HG03439 (cell line): ENCODE results near the gene RSPH6A.

Experiments used
- ATAC-seq: cut with Tn5 transposase; IDR thresholded peaks from one replicate; pipeline ENCODE4 v1.9.1; 2021; ENCODE audit warnings: mild to moderate bottlenecking, moderate library complexity; ENCODE audit not compliant: unreplicated experiment

RSPH6A gene

DNA sequence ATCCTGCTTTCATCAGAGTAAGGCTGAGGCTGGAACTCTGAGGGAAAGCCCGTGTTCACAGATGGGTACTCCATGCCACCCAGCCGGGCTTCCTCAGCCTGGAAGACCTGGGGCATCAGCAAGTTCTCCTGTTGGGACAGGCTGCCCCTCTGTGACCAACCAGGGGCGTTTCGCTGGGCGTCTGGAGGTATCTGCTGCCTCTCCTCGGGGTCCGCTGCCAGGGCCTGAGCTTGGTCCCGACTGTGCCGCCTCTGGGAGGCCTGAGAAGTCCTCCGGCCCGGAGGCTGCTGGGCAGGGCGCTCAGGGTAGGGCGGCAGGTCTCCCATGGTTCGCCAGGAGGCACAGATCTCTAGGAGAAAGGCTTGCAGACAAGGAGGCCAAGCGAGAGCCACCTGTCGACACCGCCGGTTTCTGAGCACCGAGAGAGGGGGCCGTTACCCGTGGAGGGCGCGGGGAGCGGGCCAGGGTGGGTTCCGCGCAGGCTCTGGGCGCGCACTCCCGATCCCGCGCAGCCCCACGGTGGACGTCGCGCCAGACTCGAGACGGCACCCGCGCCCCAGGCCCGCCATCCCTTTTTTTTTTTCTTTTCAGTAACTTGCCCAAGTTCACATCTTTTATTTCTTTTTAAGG, at the start of gene RSPH6A:
Gene RSPH6A, minus strand, starts transcription at position 458 of the 630 bp plus-strand sequence. Its CDS starts 132 bp downstream, at position 326.
- no peak for ATAC-seq

DNA sequence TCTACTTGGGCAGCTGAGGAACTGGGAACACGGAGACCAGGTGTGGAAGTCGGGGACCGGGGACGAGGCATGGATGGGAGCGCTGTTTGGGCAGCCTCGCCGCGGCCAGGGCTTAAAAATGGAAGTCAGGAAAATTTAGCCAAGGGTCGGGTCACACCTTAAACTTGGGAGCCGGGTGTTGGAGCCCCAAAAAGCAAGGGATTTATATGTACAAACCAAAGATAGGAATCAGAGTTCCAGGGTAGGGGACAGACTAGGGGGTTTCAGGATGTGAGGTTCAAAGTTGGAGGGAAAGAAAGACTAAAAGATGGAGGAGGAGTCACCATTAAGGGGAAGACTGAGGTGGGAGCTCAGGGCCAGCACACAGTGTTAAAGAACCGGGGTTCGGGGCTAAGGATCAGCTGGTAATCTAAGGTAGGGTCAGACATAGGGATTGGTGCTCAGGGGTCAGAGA, 49.5 kb upstream of the RSPH6A start:
- ATAC-seq: no peak

DNA sequence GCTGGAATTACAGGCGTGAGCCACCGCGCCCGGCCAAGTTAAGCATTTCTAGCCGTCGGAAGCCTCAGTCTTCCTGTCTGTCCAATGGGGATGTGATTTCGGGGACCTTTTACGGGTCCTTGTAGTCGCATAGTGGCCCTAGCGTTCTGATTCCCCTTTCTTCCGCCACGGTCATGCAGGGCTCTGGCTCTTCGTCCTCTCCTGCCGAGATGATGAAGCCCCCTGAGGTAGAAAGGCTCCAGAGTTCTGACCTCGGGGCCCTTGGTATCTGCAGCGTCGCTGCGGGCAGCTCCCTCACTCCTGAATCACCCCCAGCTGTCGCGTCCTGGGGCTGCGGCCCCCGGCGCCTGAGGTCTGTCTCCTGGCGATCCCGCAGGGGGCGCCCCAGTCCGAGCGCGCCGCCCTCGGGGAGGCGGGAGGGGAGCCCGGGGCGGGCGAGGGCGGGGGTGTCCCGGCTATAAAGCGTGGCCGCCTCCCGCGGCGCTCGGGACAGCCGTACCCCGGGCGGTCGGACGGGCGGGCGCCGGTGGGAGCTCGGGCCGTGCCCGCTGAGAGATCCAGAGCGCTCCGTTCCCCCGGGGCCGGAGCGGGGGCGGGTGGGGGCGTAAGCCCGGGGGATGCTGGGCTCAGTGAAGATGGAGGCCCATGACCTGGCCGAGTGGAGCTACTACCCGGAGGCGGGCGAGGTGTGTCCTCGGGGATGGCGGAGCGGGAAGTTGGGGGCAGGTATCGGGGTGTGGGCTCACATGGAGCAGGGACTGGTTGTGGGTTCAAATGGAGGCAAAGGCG, 48.9 kb upstream of the RSPH6A start, which contains the start of gene FOXA3:
Gene FOXA3, plus strand, starts transcription at position 487 of the 789 bp plus-strand sequence. Its CDS starts 131 bp downstream, at position 618.
- no peak for ATAC-seq

DNA sequence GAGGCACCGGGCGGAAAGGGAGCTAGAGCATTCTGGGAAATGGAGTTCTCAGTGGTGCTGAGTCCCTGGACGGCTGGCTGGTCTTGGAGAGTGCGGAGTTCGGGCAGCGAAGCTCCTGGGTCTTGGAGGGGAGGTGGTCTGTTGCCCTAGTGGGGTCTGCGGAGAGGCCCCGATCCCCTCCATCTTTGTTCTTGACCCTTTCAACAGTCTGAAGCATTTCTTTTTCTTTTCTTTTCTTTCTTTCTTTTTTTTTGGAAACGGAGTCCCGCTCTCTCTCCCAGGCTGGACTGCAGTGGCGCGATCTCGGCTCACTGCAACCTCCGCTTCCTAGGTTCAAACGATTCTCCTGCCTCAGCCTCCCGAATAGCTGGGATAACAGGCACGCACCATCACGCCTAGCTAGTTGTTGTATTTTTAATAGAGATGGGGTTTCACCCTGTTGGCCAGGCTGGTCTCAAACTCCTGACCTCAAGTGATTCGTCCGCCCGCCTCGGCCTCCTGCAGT, 48.3 kb upstream of the RSPH6A start:
- no peak for ATAC-seq

DNA sequence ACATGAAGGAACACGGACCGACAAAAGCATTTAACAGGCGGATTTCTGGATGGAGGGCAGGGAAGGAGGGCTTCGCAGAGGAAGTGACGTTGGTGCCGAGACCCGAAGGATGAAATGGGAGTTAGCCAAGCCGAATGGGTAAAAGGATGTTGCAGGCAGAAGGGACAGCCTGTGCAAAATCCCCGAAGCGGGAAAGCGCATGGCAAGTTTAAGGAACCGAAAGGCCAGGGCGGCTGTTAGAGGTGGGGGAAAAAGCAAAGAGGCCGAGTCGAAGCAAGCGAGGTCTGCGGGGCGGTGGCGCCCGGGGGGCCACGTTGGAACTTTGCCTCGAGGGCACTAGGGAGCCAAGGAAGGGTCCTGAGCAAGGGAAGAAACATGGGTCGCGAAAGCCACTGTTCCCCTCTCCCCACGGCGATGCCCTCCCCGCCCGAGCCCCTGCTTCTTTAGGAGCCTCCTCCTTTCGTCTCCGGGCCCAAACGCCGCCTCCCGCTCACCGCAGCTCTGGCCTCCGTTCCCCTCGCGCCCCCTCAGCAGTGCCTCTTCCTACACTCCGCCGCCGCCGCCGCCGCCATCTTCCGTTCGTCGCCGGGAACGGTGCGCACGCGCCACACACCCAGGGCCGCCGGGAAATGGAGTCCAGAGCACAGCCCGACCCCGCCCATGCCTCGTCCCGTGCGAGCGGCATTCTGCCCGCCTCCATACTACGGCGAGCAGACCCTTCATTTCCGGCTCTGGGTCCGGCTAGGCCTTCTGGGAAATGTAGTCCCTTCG, 47.6 kb upstream of the RSPH6A start, which contains the start of gene SYMPK:
Gene SYMPK, minus strand, starts transcription at position 584 of the 771 bp plus-strand sequence. CDS start 8,652 bp downstream, outside the sequence.
- ATAC-seq: peak; percentile 89

DNA sequence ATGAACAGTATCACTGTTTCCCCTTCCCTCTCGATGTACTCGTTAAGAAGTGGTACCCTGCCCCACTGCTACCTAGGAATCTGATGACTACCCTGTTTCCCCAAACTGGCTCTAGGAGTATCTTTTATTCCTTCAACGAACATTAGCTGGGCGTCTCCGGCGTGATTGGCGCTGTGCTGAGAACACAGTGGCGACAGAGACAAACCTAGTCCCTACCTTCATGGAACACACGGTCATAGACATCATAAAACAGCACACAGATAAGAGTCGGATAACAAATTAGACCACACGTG, 47.1 kb upstream of the RSPH6A start:
- ATAC-seq: no peak

DNA sequence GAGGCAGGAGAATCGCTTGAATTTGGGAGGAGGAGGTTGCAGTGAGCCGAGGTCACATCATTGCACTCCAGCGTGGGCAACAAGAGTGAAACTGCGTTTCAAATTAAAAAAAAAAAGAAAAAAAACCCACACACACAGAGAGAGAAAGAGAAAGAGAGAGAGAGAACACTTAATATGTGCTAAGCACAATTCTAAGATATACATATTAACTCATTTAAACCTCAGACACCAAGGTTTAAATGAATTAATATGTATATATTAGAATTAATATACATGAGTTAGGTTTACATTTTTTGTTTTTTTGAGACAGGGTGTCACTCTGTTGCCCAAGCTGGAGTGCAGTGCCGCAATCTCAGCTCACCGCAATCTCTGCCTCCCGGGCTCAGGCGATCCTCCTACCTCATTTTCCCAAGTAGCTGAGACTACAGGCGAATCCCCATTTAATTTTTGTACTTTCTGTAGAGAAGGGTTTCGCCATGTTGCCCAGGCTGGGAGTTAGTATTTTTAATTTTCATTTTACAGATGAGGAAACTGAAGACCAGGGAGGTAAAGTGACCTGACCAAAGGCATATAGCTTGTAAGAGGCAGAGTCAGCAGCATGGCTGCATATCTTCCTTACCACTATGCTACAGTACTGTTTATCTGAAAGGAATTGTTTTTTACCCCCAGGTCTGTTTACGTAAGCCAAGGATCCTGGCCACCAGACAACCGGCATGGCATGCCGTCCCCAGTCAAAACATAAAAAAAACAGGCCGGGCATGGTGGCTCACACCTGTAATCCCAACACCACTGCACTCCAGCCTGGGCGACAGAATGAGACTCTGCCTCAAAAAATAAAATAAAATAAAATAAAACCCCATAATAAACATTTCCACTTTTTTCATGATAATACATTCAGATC, 45.5 kb upstream of the RSPH6A start:
- no peak for ATAC-seq

DNA sequence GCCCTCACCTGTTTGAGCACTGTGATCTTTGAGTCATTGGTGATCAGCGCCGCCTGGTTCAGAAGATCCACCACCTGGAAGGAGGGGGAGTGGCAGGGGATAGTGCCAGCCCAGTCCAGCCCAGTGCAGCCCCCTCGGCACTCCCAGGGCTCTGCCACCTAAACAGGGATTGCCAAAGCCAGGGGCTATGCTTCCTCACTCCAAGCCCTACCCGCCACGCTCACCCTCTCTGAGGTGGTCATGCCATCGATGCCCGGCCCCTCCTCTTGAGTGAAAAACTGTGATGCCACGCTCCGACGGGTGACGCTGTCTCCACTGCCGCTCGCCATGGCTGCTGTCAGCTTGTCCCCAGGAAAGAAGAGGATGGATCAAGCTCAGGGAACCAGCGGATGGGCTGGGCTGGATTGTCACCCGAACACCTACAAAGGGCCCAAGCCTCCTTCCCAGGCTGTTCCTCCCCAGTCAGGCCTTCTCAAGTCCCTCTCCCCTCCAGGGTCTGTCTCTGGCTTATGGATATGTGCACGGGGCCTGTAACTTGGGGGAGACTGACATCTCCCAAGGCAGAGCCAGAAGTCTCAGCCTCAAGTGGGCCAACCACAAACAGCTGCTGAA, 39.2 kb upstream of the RSPH6A start:
- no peak for ATAC-seq

DNA sequence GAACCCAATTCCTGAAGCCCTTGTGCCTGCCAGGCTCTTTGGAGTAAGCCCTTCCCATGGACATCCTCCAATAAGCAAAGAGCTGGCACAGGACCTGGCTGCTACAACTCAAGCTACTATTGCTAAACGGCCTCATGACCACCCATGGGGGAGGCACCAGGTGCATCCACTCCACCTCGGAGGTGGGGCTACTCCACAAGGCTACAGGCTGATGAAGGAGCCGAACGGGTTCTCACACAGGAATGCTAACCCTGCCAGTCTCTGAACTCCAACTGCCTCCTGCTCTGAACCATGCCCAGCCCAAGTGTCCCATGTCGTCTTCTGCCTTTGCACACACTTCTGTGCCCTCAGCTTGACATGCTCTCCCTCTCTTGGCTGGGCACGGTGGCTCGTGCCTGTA, 37.9 kb upstream of the RSPH6A start:
- ATAC-seq: no peak

DNA sequence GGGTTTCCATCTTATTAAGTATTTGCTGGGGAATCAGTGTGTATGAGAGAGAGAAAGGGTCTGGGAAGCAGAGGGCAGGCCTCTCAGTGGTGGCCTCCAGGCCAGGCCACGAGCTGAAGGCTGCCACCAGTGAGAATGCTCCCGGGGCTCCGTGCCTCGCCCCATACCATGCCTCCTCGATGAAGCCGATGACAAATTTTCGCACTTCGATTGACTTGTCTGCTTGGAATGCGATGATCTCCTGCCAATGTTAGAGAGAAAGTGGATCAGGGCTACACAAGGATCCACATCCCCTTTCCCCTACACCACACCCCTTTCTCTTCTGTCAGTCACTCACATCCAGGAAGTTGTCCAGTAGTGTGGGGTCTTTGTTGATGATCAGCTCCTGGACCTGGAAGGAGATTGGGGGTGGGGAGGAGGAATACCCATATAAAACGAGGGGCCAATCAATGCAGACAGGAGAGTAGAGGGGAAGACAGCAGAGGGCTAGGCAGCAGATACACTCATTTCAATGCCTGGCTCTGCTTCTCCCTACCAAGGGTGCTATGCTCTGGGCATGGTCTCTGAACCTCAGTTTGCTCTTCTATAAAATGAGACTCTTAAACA, 37.1 kb upstream of the RSPH6A start:
- no peak for ATAC-seq

DNA sequence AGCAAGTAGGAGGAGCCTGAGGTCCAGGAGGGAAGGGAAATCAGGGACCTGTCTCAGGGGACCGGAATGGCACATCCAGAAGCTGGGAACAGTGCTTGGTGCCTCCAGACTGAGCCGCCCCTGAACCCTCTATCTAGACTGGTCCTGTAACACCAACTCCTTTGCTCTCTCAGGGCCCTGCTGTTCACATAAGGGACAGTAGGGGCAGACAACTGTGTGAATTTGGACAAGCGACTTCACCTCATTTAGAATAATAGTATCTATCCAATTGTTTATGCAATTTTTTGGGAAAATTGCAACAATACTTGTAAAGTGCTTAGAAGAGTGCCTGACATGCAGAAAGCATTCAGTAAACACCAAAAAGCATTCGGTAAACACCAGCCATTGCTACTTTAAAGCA, 33.8 kb upstream of the RSPH6A start:
- ATAC-seq: no peak

DNA sequence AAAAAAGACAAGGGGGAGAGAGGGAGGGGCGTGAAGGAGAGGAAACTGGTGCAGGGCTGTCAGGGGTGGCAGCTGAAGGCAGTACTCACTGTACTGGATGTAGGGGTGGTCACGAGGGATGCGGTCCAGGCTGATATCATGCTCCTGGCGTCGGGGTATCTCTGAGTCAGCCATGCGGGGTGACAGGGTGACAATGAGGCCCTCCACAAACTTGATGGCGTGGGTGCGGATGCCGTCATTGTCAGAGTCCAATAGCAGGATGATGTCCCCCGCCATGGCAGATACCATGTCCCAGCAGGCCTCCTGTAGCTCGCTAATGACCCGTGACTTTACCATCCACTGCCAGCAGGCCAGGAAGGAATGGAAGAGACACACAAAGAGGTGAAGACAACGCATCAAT, 32.6 kb upstream of the RSPH6A start:
- no peak for ATAC-seq

DNA sequence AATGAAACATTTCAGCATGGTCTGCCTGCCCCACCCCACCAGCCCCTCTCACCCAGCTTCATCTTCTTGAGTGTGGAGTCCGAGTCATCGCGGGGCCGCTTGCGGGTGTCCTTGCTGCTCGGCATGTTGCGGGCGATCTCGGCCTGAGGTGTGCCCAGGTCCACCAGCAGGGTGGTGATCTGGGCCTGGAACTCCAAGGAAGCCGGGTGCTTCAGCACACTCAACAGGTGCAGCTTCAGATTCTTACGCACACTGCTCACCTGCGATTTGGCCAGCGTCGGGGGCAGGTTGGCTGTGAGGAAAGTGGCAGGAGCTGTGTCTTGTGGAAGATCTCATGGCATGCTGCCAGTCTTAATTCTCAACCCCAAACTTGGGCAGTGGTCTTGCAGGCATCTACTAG, 27.1 kb upstream of the RSPH6A start:
- no peak for ATAC-seq

DNA sequence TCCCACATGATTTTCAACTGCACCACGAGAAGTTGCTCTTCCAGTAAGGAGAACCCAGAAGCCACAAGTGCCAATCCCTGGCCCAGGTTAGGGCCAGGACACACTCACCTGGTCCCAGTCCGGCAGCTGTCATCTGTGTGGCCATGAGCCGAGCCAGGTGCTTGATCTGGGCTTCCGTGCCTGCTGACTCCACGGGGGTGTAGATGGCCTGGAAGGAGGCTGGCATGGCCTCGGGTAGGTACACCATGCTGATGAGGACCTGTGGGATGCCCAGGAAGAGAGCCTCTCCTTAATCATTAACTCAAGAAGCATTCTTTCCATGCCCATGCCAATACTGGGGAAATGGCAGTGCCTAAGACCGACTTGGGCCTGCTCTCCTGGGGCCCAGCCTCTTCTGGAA, 19.9 kb upstream of the RSPH6A start:
- no peak for ATAC-seq

DNA sequence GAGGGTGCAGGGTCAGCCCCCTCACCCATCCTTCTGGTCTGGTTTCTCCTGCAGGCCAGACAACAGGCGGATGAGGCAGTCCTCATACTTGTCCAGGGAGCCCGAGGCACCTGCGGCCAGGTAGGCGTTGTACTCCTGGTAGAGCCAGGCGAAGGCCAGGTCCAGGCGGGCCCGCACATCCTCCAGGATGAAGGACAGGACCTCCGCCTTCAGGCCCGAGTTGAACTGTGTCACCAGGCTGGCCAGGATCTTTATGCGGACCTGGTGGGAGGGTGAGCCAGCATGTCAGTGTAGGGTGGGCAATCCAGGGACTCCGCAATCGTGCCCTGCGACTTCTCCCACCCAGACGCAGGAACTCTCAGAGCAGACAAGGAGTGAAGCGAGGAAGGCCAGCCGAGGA, 13.8 kb upstream of the RSPH6A start:
- no peak for ATAC-seq

DNA sequence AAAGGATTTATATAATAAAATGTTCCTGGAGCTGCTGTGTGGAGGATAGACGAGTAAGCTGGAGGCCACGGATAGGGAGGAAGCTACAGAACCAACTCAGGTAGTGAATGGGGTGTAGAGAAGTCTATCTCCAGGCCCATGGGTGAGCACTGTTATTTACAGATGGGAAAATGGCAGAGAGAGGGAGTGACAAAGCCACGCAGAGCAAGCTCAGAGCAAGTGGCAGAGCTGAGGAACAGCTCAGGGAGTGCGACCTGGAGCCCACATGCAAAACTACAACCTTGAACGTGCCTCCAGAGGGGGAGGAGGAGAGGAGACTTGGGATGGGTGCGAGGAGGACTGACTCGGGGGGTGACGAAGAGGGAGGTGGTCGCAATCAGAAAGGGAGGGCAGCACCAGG, 13.4 kb upstream of the RSPH6A start:
- ATAC-seq: no peak

DNA sequence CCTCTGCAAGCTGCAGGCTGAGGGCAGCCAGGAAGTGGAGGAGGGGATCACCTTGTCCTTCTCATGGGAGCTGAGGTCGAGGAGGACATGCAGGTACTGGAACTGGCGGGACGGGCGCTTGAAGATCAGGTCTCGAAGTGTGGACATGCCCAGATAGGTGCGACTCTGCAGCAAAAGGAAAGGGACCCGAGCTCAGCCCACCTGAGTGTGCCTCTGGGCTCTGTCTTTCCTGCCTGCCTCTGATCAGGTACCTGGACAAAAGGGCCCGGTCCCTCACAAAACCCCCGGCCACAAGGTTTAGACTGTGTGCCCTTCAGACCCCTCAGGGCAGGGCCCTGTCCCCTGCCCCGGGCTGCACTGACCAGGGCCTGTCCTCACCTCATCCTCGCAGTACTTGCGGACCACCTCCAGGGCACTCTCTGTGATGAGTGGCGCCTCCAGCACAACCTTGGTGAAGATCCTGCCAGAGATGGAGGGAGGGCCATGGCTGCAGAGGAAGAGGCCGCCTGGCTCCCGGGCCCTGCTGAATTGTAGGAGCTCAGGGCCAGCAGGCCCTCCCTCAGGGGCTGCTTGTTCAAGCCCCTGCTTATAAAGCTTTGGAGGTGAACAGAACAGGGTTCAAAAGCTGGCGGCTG, 12.5 kb upstream of the RSPH6A start:
- no peak for ATAC-seq

DNA sequence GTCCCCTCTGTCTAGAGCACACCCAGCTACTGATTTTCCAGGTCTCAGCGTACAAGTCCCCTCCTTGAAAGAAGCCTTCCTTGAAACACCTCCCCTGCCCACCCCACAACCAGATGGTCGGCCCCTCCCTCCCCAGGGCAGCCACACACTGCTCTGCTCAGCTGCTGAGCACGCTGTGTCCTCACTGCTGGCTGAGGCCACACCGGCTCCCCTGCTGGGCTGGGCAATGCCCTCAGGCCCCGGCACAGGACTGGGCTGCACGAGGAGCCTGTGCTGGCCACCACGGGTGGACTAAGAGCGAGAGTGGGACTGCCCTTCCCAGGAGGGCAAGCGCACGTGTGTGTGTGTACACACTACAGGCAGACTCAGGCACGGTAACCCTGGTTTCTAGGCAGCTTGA, 11.8 kb upstream of the RSPH6A start:
- ATAC-seq: no peak
